Measurements from ENCODE around the gene GRK6. TPM values are rescaled to one million over a fixed set of nuclear protein-coding genes. Genes with fewer than 3 reads are reported as not detected.

The GRK6 gene
- total and polyA plus RNA-seq, 2 of the 4 experiments (the other 2 are of a cell fraction) = 25.3 to 30.1 TPM

GRCh38 chr5:177456976-177457851, 30.7 kb downstream of the GRK6 start:
- H2BK15ac ChIP-seq (ENCODE audit: low read depth, low read length) = no peak overlapping the region
- peaks cover 72% of the 10 kb centered on the region for H4K20me1 ChIP-seq (ENCODE audit: insufficient read depth, low read length)
- no peak overlapping the region for H4K91ac ChIP-seq (ENCODE audit: insufficient read depth, low read depth, low read length)
- ChIA-PET CTCF (interaction anchor here (0.8 to 1.6 kb wide), 8 partner anchors 10 to 68 kb away, joined by 3 to 11 read pairs (median 4); no protein-coding TSS in a partner anchor), POLR2A (ENCODE audit: unreplicated experiment) (interaction anchor here (0.6 kb wide), 2 partner anchors 11 to 88 kb away, joined by 3 to 7 read pairs; no protein-coding TSS in a partner anchor)
- H2BK120ac ChIP-seq (ENCODE audit: low read depth, low read length) = no peak overlapping the region
- no peak overlapping the region for H4K8ac ChIP-seq (ENCODE audit: low read depth in 2 of 2, low read length in 2 of 2)
- H2AK9ac ChIP-seq (replicated peaks; ENCODE audit: low read depth, low read length, poor library complexity) = peak overlapping the region; percentile 85
- no peak overlapping the region for H4K5ac ChIP-seq (ENCODE audit: low read depth, low read length)
- peaks cover 8% of the 10 kb centered on the region for H3K4me1 ChIP-seq (ENCODE audit: control insufficient read depth, insufficient read depth, low read length)
- H3K14ac ChIP-seq (replicated peaks; ENCODE audit: low read depth, low read length) = no peak overlapping the region
- H3K4me2 ChIP-seq (ENCODE audit: low read depth, low read length) = no peak overlapping the region
- peak; percentile 59 for TF ChIP-seq CTCF (conservative IDR thresholded peaks at IDR 0.05; ENCODE audit: low read depth, low read length)
- TF ChIP-seq USF2 (IDR thresholded peaks at IDR 0.05; ENCODE audit: low read depth, low read length) = 0 out of 2 replicates have a peak, but pooled peaks have one; percentile 29
- no peak for TF ChIP-seq MAFK (IDR thresholded peaks at IDR 0.05; ENCODE audit: low read depth, low read length)
- TF ChIP-seq NFE2L2 (IDR thresholded peaks at IDR 0.05; ENCODE audit: low read depth, low read length) = no peak
- no peak for TF ChIP-seq RCOR1 (IDR thresholded peaks at IDR 0.05; ENCODE audit: insufficient replicate concordance, low read length)
- TF ChIP-seq CEBPB (IDR thresholded peaks at IDR 0.05; ENCODE audit: low read depth, low read length) = peak; percentile 76
- peak; percentile 90 for TF ChIP-seq RFX5 (IDR thresholded peaks at IDR 0.05; ENCODE audit: low read depth, low read length)
- no peak for TF ChIP-seq BHLHE40 (IDR thresholded peaks at IDR 0.05; ENCODE audit: low read depth, low read length)
- TF ChIP-seq RAD21 (IDR thresholded peaks at IDR 0.05; ENCODE audit: low read length) = 0 out of 2 replicates have a peak, but pooled peaks have one; percentile 13
- TF ChIP-seq MAZ (IDR thresholded peaks at IDR 0.05; ENCODE audit: borderline replicate concordance, low read depth, low read length) = peak; percentile 35; the same call in 1 of the 2 replicates
- H3K27me3 ChIP-seq (ENCODE audit: control insufficient read depth, insufficient read depth, low read length) = no peaks in the 10 kb centered on the region
- peaks cover 46% of the 10 kb centered on the region for H3K36me3 ChIP-seq (ENCODE audit: control insufficient read depth, insufficient read depth, low read length)
- H3K79me1 ChIP-seq (ENCODE audit: low read depth in 1 of 2, low read length in 2 of 2) = peaks cover 6 to 17% of the 10 kb centered on the region in 2 experiments; a peak in 3 of 4 replicates
- H2BK5ac ChIP-seq (ENCODE audit: low read depth, low read length, poor library complexity, severe bottlenecking) = no peak overlapping the region
- TSS peak; percentile 89 for BruUV-seq (replicated peaks)
- no peak overlapping the region for H3K18ac ChIP-seq (ENCODE audit: low read depth, low read length)
- intact Hi-C loops (cut with micrococcal nuclease) = loop anchor here (1.0 to 2.0 kb wide), 2 partner anchors 40 to 146 kb away; partner anchors contain the start of genes MXD3 and PDLIM7
- H3K9me3 ChIP-seq (ENCODE audit: control insufficient read depth, insufficient read depth, low read length) = no peaks in the 10 kb centered on the region
- 82% methylated on average over 6 of the region's 24 CpGs; no CpG with 5 or more reads in 1 of the 2 experiments for WGBS, 2 experiments (ENCODE audit: extremely low coverage in 2 of 2, insufficient read length in 1 of 2)
- no peak overlapping the region for H2AK5ac ChIP-seq (ENCODE audit: low read depth, low read length)
- H3K9me1 ChIP-seq (ENCODE audit: insufficient read depth, low read length) = no peaks in the 10 kb centered on the region
- no peak overlapping the region for H3K23ac ChIP-seq (ENCODE audit: low read depth, low read length)
- no peak overlapping the region for H3K9ac ChIP-seq (ENCODE audit: low read depth, low read length)
- ATAC-seq (ENCODE audit: low read depth) (peak; percentile 70), DNase-seq (peak; percentile 97)
- H3K27ac ChIP-seq (ENCODE audit: insufficient read depth, low read length) = no peak overlapping the region
- in situ Hi-C loops (cut with MboI; ENCODE audit: low sequenced_read_pairs) = no loop called here
- dilution Hi-C loops (cut with HindIII; ENCODE audit: low sequenced_read_pairs, unreplicated experiment) = no loop called here
- no peak overlapping the region for H2BK20ac ChIP-seq (ENCODE audit: low read depth, low read length)
- H3K4ac ChIP-seq (ENCODE audit: low read depth, low read length) = no peak overlapping the region
- H2AFZ ChIP-seq (replicated peaks; ENCODE audit: low read length, poor library complexity) = peak overlapping the region; percentile 13
- no peak overlapping the region for H3K56ac ChIP-seq (ENCODE audit: extremely low read depth, insufficient read depth, low read length)
- H3K4me3 ChIP-seq (ENCODE audit: insufficient read depth, low read depth, low read length) = no peak overlapping the region
